GM06990 (cell line): ENCODE measurements around the gene LHX5.

ENCODE experiments used
- DNase-seq: peaks from one replicate; pipeline ENCODE4 v3.0.0-alpha.2; 2011; ENCODE audit not compliant: insufficient read length; ENCODE audit errors: extremely low read depth
- H3K27me3 ChIP-seq: replicated peaks from 2 replicates; pipeline ENCODE4 v1.6.0; 2011; ENCODE audit warnings: low read length; ENCODE audit not compliant: control insufficient read depth, insufficient read depth
- H3K36me3 ChIP-seq: 2 replicates; pipeline ENCODE4 v1.5.1; 2011; ENCODE audit warnings: low read length; ENCODE audit not compliant: control insufficient read depth, insufficient read depth
- H3K4me3 ChIP-seq: replicated peaks from 2 replicates; pipeline ENCODE4 v1.5.1; 2011; ENCODE audit warnings: low read depth, mild to moderate bottlenecking, control low read depth, low read length
- CTCF ChIP-seq: IDR thresholded peaks from 2 replicates; pipeline ENCODE4 v1.5.1; 2011; ENCODE audit warnings: low read length, control low read depth, mild to moderate bottlenecking, inconsistent platforms; ENCODE audit not compliant: insufficient read depth, poor library complexity, severe bottlenecking

LHX5 gene

GRCh38 chr12:113453330-113453729 lies 18.3 kb downstream of the LHX5 start:
- Histone ChIP-seq H3K27me3 (0 out of 2 replicates have a peak, but pooled peaks cover 1% of the 10 kb centered on the region), H3K4me3 (no peak overlapping the region), H3K36me3 (no peaks in the 10 kb centered on the region)
- TF ChIP-seq CTCF = no peak
- DNase-seq = no peak

GRCh38 chr12:113452458-113452857 lies 19.2 kb downstream of the LHX5 start:
- TF ChIP-seq CTCF = no peak
- Histone ChIP-seq H3K36me3 (no peaks in the 10 kb centered on the region), H3K27me3 (0 out of 2 replicates have a peak, but pooled peaks cover 1% of the 10 kb centered on the region), H3K4me3 (no peak overlapping the region)
- DNase-seq = no peak

- no peak for DNase-seq
- TF ChIP-seq CTCF = no peak
- Histone ChIP-seq H3K4me3 (no peak overlapping the region), H3K36me3 (no peaks in the 10 kb centered on the region), H3K27me3 (0 out of 2 replicates have a peak, but pooled peaks cover 1% of the 10 kb centered on the region)
Measured at GRCh38 chr12:113449839-113450238, 21.8 kb downstream of the LHX5 start.

GRCh38 chr12:113449299-113449698 lies 22.4 kb downstream of the LHX5 start:
- TF ChIP-seq CTCF = no peak
- no peak for DNase-seq
- Histone ChIP-seq H3K27me3 (0 out of 2 replicates have a peak, but pooled peaks cover 1% of the 10 kb centered on the region), H3K4me3 (no peak overlapping the region), H3K36me3 (no peaks in the 10 kb centered on the region)

DNA sequence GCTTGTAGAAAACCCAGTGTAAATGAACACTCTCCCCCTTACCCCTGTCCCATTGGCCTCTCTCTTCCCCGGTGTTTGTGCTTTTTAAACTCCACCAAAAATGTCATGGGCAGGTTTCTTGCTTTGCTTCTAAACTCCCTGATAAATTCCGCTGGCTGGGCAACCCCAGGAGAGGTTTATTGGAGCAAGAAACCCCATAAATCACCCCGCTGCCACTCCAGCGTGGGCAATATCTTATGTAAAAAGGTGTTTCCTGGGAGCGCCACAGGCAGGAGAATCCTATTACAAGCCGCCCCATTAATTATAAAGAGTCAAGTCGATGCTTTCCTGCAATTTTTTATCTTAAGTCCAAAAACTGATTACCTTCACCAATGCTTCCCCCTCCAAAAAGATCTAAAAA lies 22.8 kb downstream of the LHX5 start:
- Histone ChIP-seq H3K4me3 (no peak overlapping the region), H3K27me3 (0 out of 2 replicates have a peak, but pooled peaks cover 1% of the 10 kb centered on the region), H3K36me3 (no peaks in the 10 kb centered on the region)
- TF ChIP-seq CTCF = no peak
- no peak for DNase-seq

DNA sequence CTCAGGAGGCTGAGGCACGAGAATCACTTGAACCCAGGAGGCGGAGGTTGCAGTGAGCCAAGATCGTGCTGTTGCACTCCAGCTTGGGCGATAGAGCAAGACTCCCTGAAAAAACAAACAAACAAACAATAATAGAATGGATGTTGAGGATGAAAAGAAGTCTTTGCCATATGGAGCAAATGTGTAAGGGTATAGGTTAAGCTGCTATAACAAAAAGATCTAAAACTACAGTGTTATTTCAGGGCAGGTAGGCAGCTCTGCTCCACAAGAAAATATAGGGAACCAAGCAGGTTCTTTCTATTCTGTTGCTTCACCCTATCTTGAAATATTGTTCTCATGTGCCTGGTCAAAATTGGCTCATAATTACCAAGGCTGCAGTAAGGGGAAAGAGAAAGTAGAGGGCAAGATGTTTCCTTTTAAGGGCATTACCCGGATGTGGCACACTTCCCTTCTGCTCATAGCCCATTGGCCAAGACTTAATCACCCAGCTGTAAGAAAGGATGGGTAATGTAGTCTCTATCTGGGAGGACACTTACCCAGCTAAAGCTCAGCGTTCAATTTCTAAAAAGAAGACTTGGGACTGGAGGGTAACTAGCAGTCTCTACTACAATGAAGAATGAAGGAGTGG lies 26.0 kb downstream of the LHX5 start:
- no peak for DNase-seq
- TF ChIP-seq CTCF = no peak

More for the DNA sequence above, 26.0 kb downstream of the LHX5 start:
- no peak overlapping the region for H3K4me3 ChIP-seq
- H3K27me3 ChIP-seq = 0 out of 2 replicates have a peak, but pooled peaks cover 1% of the 10 kb centered on the region
- H3K36me3 ChIP-seq = no peaks in the 10 kb centered on the region
